Colonic mucosa (tissue), 4 donors: Measurements from ENCODE around the gene CHSY3. TPM values are rescaled to one million over a fixed set of nuclear protein-coding genes. Genes with fewer than 3 reads are reported as not detected.

Experiments
- DNase-seq: peaks from one replicate; pipeline ENCODE4 v3.0.0-alpha.2; 2020
- H3K27ac ChIP-seq: fragments of 200-600 bp; one replicate; pipeline ENCODE4 v1.8.0; 2021
- H3K27me3 ChIP-seq: fragments of 200-600 bp; one replicate; pipeline ENCODE4 v1.8.0; 2021
- H3K36me3 ChIP-seq: fragments of 200-600 bp; one replicate; pipeline ENCODE4 v1.8.0; 2021
- H3K4me1 ChIP-seq: fragments of 200-600 bp; one replicate; pipeline ENCODE4 v1.8.0; 2021; ENCODE audit warnings: mild to moderate bottlenecking
- H3K4me3 ChIP-seq: fragments of 200-600 bp; one replicate; pipeline ENCODE4 v1.8.0; 2021
- H3K9ac ChIP-seq, 2 donors: one replicate each; pipeline ENCODE4 v1.7.0; 2013; ENCODE audit warnings: control low read depth in 2 of 2, low read depth in 2 of 2, low read length in 2 of 2
- H3K9me3 ChIP-seq: fragments of 200-600 bp; one replicate; pipeline ENCODE4 v1.8.0; 2021
- intact Hi-C: fragments of 100-400 bp; cut with DNase I; formaldehyde crosslinking; loops from one replicate; pipeline ENCODE4 v1.14.1; 2022
- total RNA-seq, 2 donors: library from RNA; stranded (reverse); fragmentation: NEBNext Ultra II Directional in 1 of 2; extraction: Animal tissue kit (Norgen Biotek cat#: 25700) in 1 of 2; gene quantifications; one replicate each; pipeline ENCODE4 v1.2.1, GENCODE V29; 2021
- TF ChIP-seq, protein P1 (sequence below): fragments of 200-600 bp; IDR thresholded peaks from one replicate; pipeline ENCODE4 v1.8.0; 2022; ENCODE audit warnings: antibody characterized with exemption, mild to moderate bottlenecking
- donor health status: healthy.
- donor health status: DM: no; HTN: no; CAD: no.
- donor health status: DM: no; HTN: no; CAD: no.

CHSY3 gene
- total RNA-seq, 2 donors from 2014 or later, result 0.42 to 0.99 TPM

DNA sequence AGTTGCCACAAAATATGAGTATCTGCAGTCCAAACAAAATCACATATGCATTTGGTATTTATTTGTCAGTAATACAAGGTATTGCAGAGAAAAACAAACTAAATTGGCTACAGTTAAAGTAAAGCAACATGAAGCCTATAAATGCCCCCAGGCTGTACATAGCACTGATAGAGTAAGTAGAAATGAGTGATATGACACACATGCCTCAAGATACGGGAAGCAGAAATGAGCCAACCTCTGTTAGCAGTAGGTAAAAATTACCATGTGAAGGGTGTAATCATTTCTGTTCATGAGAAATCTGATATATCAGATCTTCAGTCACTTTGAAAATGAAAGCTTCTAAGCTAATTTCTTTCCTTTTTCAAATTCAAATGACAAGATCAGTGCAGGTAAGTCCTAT is 131.1 kb downstream of the CHSY3 start:
- intact Hi-C loops, result no loop called here
- Histone ChIP-seq H3K27me3 (no peaks in the 10 kb centered on the region), H3K4me3 (no peak overlapping the region), H3K27ac (no peak overlapping the region), H3K36me3 (no peaks in the 10 kb centered on the region), H3K9ac (no peak overlapping the region), H3K9me3 (no peaks in the 10 kb centered on the region), H3K4me1 (no peaks in the 10 kb centered on the region)
- TF ChIP-seq, protein P1, sequence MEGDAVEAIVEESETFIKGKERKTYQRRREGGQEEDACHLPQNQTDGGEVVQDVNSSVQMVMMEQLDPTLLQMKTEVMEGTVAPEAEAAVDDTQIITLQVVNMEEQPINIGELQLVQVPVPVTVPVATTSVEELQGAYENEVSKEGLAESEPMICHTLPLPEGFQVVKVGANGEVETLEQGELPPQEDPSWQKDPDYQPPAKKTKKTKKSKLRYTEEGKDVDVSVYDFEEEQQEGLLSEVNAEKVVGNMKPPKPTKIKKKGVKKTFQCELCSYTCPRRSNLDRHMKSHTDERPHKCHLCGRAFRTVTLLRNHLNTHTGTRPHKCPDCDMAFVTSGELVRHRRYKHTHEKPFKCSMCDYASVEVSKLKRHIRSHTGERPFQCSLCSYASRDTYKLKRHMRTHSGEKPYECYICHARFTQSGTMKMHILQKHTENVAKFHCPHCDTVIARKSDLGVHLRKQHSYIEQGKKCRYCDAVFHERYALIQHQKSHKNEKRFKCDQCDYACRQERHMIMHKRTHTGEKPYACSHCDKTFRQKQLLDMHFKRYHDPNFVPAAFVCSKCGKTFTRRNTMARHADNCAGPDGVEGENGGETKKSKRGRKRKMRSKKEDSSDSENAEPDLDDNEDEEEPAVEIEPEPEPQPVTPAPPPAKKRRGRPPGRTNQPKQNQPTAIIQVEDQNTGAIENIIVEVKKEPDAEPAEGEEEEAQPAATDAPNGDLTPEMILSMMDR, result no peak
- no peak for DNase-seq

DNA sequence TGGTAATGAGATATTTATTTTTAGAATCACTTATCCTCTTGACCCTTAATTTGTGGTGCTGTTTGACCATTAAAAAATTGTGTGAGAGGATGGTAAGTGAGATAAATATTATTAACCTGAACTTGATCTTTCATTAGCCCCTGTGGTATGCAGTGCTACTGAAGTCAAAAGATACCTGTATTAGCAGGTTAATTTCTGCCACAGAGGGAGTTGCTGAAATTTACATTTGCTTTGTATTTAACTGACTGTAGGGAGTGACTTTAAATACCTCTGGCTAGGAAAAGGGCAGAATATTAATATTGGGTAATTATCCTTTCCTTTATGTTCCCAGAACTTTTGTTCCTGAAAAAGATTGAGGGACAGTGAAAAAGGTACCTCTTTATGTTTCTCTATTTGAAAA is 133.6 kb downstream of the CHSY3 start:
- H3K27ac ChIP-seq, result no peak overlapping the region
- H3K9ac ChIP-seq, result no peak overlapping the region
- no peaks in the 10 kb centered on the region for H3K4me1 ChIP-seq
- TF ChIP-seq, protein P1, result no peak
- H3K36me3 ChIP-seq, result no peaks in the 10 kb centered on the region
- intact Hi-C loops, result no loop called here
- no peaks in the 10 kb centered on the region for H3K27me3 ChIP-seq
- H3K4me3 ChIP-seq, result no peak overlapping the region
- no peaks in the 10 kb centered on the region for H3K9me3 ChIP-seq
- DNase-seq, result no peak

DNA sequence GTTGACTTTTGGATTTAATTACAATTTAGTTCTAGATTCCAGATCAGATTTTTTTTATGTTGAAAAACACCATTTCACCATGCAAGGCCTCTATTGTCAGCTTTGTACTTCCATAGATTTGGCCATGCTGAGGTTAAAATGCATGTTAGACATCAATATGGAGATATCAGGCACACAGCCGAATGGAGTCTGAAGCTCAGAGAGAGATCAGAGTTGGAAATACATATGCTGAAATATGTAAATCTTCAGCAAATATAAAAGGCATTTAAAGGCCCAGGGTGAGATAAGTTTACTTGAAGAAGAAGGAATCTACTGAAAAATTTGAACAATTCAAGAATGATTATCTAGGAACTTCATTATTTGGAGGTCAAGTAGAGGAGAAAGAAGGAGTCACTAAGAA is 139.6 kb downstream of the CHSY3 start:
- Histone ChIP-seq H3K4me3 (no peak overlapping the region), H3K27me3 (no peaks in the 10 kb centered on the region), H3K9ac (no peak overlapping the region), H3K27ac (no peak overlapping the region), H3K36me3 (no peaks in the 10 kb centered on the region), H3K4me1 (no peaks in the 10 kb centered on the region), H3K9me3 (no peaks in the 10 kb centered on the region)
- no peak for DNase-seq
- intact Hi-C loops, result no loop called here
- TF ChIP-seq, protein P1, result no peak

DNA sequence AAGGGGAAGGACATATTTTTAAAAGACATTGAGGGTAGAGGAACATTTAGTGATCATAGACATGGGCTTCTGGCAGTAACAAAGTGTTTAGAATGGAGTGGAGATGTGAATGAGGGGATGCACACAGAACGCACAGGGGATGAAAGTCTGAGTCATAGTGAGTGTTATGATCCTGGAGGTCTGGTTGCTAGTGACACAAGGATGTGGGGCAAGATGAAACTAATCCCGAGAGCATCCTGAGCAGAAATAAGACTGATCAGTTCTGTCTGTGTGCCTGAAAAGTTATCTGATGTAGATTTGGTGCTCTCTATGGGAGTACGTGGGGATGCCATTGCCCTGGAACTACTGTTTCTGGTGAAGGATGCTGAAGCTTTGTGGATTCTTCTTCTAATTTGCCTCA is 141.1 kb downstream of the CHSY3 start:
- no peak for DNase-seq
- H3K4me1 ChIP-seq, result no peaks in the 10 kb centered on the region
- no peaks in the 10 kb centered on the region for H3K36me3 ChIP-seq
- no peak overlapping the region for H3K27ac ChIP-seq
- intact Hi-C loops, result no loop called here
- no peaks in the 10 kb centered on the region for H3K27me3 ChIP-seq
- H3K9ac ChIP-seq, result no peak overlapping the region
- no peak overlapping the region for H3K4me3 ChIP-seq
- TF ChIP-seq, protein P1, result no peak
- no peaks in the 10 kb centered on the region for H3K9me3 ChIP-seq

DNA sequence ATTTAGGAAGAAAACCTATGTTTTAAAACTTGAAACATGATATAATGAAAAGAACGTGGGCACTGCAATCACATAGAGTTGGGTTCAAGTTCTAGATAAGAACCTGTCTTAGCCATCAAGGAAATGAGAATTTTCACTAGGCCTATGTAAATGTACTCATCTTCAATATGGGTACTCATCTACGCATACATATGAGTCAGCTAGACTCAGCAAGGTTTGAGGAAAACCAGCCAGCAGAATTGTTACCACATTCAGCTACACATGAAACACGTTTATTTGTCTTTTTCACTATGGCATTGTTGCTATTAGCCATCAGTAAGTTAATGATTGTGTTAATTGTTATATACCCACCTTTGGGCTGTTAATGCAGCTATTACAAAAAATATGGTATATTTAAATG is 146.3 kb downstream of the CHSY3 start:
- no peaks in the 10 kb centered on the region for H3K36me3 ChIP-seq
- H3K9me3 ChIP-seq, result no peaks in the 10 kb centered on the region
- H3K4me1 ChIP-seq, result no peaks in the 10 kb centered on the region
- no peak overlapping the region for H3K9ac ChIP-seq
- H3K4me3 ChIP-seq, result no peak overlapping the region
- no peak for DNase-seq
- no peak overlapping the region for H3K27ac ChIP-seq
- TF ChIP-seq, protein P1, result no peak
- no peaks in the 10 kb centered on the region for H3K27me3 ChIP-seq
- intact Hi-C loops, result no loop called here

DNA sequence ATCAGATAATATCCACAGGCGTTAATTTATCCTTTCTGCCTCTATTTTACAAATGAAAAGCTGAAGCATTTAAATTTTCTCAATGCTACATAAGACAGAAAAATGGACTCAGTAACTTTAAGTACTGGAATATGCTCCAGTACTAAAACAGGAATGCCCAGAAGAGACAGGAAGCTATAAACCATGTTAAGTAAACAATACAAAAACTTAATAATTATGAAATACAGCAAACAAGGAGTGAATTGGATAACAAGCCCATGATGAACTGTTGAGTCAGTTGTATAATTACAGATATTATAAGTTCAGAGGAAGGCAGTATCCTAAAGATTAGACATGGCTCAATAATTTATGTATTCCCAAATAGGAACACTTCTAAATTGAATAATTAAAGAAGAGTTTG is 148.5 kb downstream of the CHSY3 start:
- DNase-seq, result no peak
- TF ChIP-seq, protein P1, result no peak
- H3K36me3 ChIP-seq, result no peaks in the 10 kb centered on the region
- no peak overlapping the region for H3K9ac ChIP-seq
- no peaks in the 10 kb centered on the region for H3K9me3 ChIP-seq
- H3K27me3 ChIP-seq, result no peaks in the 10 kb centered on the region
- no peak overlapping the region for H3K4me3 ChIP-seq
- H3K4me1 ChIP-seq, result no peaks in the 10 kb centered on the region
- intact Hi-C loops, result no loop called here
- no peak overlapping the region for H3K27ac ChIP-seq
